Islet precursor cell (in vitro differentiated cells): Measurements from ENCODE around the gene EPGN.
A peak's percentile ranks its signal among the peaks of the same experiment; 100 is the strongest.
"Not testable (repeated sequence)": the region's sequence is repeated elsewhere in the genome, so short reads cannot be mapped to it uniquely, and the experiment has no call there.

ENCODE experiments used
- DNase-seq: peaks from one replicate; pipeline ENCODE4 v3.0.0-alpha.2; 2018

The EPGN gene

GRCh38 chr4:74311696-74312313, 3.5 kb downstream of the EPGN start:
- no peak for DNase-seq

GRCh38 chr4:74314329-74314728, 6.1 kb downstream of the EPGN start:
- no peak for DNase-seq

- no peak for DNase-seq
These were observed 6.7 kb downstream of the EPGN start for GRCh38 chr4:74314944-74315343.

- DNase-seq = no peak
These were observed 7.1 kb downstream of the EPGN start for GRCh38 chr4:74315376-74315775.

- no peak for DNase-seq
These were observed 8.1 kb downstream of the EPGN start for GRCh38 chr4:74316397-74316796.

- DNase-seq = no peak
These were observed 9.5 kb downstream of the EPGN start for GRCh38 chr4:74317616-74318246.

GRCh38 chr4:74318276-74318675, 10.0 kb downstream of the EPGN start:
- no peak for DNase-seq

- DNase-seq = no peak
These were observed 11.2 kb downstream of the EPGN start for GRCh38 chr4:74319470-74319869.

- peak; percentile 83 for DNase-seq
These were observed 12.4 kb downstream of the EPGN start for GRCh38 chr4:74320559-74321118.

- no peak for DNase-seq
These were observed 14.0 kb downstream of the EPGN start for GRCh38 chr4:74322301-74322700.

GRCh38 chr4:74323663-74324062, 15.4 kb downstream of the EPGN start:
- no peak for DNase-seq

GRCh38 chr4:74324262-74324661, 16.0 kb downstream of the EPGN start:
- DNase-seq = no peak

GRCh38 chr4:74325886-74326285, 17.6 kb downstream of the EPGN start:
- DNase-seq = no peak

- no peak for DNase-seq
These were observed 19.5 kb downstream of the EPGN start for GRCh38 chr4:74327762-74328161.

- no peak for DNase-seq
These were observed 20.2 kb downstream of the EPGN start for GRCh38 chr4:74328501-74328900.

- DNase-seq = no peak
These were observed 21.0 kb downstream of the EPGN start for GRCh38 chr4:74329307-74329706.

- DNase-seq = no peak
These were observed 22.1 kb downstream of the EPGN start for GRCh38 chr4:74330295-74330750.

GRCh38 chr4:74331252-74331651, 23.0 kb downstream of the EPGN start:
- DNase-seq = no peak

GRCh38 chr4:74331944-74332343, 23.7 kb downstream of the EPGN start:
- DNase-seq = no peak

- DNase-seq = peak; percentile 68
These were observed 26.4 kb downstream of the EPGN start for GRCh38 chr4:74334636-74335035.

- DNase-seq = no peak
These were observed 27.2 kb downstream of the EPGN start for GRCh38 chr4:74335341-74336021.

- no peak for DNase-seq
These were observed 30.6 kb downstream of the EPGN start for GRCh38 chr4:74338792-74339333.

- DNase-seq = no peak
These were observed 31.2 kb downstream of the EPGN start for GRCh38 chr4:74339501-74339900.

- not testable (repeated sequence) for DNase-seq
These were observed 32.2 kb downstream of the EPGN start for GRCh38 chr4:74340421-74340820.
